ENCODE data around the gene B3GALT5. TPM values are rescaled to one million over a fixed set of nuclear protein-coding genes. Genes with fewer than 3 reads are reported as not detected.

Gene B3GALT5
- total RNA-seq, 1 donor from 2014 or later: 1.1 TPM

GRCh38 chr21:39641827-39642450, 29.2 kb downstream of the B3GALT5 start:
- no peak for DNase-seq (ENCODE audit: extremely low read depth, low read depth, low spot score)

GRCh38 chr21:39644062-39644560, 31.4 kb downstream of the B3GALT5 start:
- DNase-seq (ENCODE audit: extremely low read depth, low read depth, low spot score): no peak

GRCh38 chr21:39645331-39645730, 32.6 kb downstream of the B3GALT5 start:
- DNase-seq (ENCODE audit: extremely low read depth, low read depth, low spot score): no peak

- DNase-seq (ENCODE audit: extremely low read depth, low read depth, low spot score): peak; percentile 14
Measured at GRCh38 chr21:39647476-39647875, 34.7 kb downstream of the B3GALT5 start.

- DNase-seq (ENCODE audit: extremely low read depth, low read depth, low spot score): no peak
Measured at GRCh38 chr21:39648879-39649278, 36.1 kb downstream of the B3GALT5 start.

GRCh38 chr21:39649526-39649925, 36.8 kb downstream of the B3GALT5 start:
- DNase-seq (ENCODE audit: extremely low read depth, low read depth, low spot score): no peak

- DNase-seq (ENCODE audit: extremely low read depth, low read depth, low spot score): no peak
Measured at GRCh38 chr21:39650306-39650705, 37.6 kb downstream of the B3GALT5 start.

- no peak for DNase-seq (ENCODE audit: extremely low read depth, low read depth, low spot score)
Measured at GRCh38 chr21:39650801-39651200, 38.1 kb downstream of the B3GALT5 start.

- no peak for DNase-seq (ENCODE audit: extremely low read depth, low read depth, low spot score)
Measured at GRCh38 chr21:39651206-39651605, 38.5 kb downstream of the B3GALT5 start.

GRCh38 chr21:39654951-39655350, 42.2 kb downstream of the B3GALT5 start:
- no peak for DNase-seq (ENCODE audit: extremely low read depth, low read depth, low spot score)

- no peak for DNase-seq (ENCODE audit: extremely low read depth, low read depth, low spot score)
Measured at GRCh38 chr21:39655589-39655988, 42.8 kb downstream of the B3GALT5 start.

- DNase-seq (ENCODE audit: extremely low read depth, low read depth, low spot score): no peak
Measured at GRCh38 chr21:39656209-39656608, 43.5 kb downstream of the B3GALT5 start.

GRCh38 chr21:39657091-39657689, 44.5 kb downstream of the B3GALT5 start:
- DNase-seq (ENCODE audit: extremely low read depth, low read depth, low spot score): no peak

GRCh38 chr21:39658066-39658465, 45.3 kb downstream of the B3GALT5 start:
- no peak for DNase-seq (ENCODE audit: extremely low read depth, low read depth, low spot score)

GRCh38 chr21:39659070-39659815, 46.5 kb downstream of the B3GALT5 start:
- no peak for DNase-seq (ENCODE audit: extremely low read depth, low read depth, low spot score)

- DNase-seq (ENCODE audit: extremely low read depth, low read depth, low spot score): no peak
Measured at GRCh38 chr21:39660191-39660980, 47.6 kb downstream of the B3GALT5 start.

GRCh38 chr21:39661121-39661520, 48.4 kb downstream of the B3GALT5 start:
- no peak for DNase-seq (ENCODE audit: extremely low read depth, low read depth, low spot score)

- no peak for DNase-seq (ENCODE audit: extremely low read depth, low read depth, low spot score)
Measured at GRCh38 chr21:39661740-39662139, 49.0 kb downstream of the B3GALT5 start.

GRCh38 chr21:39662411-39662953, 49.7 kb downstream of the B3GALT5 start:
- DNase-seq (ENCODE audit: extremely low read depth, low read depth, low spot score): no peak

- no peak for DNase-seq (ENCODE audit: extremely low read depth, low read depth, low spot score)
Measured at GRCh38 chr21:39663066-39663465, 50.3 kb downstream of the B3GALT5 start.

All from glomerular endothelial cell (primary cell).